GM21447 (cell line): ENCODE results near the gene SEC16A.

Experiments used
- ATAC-seq: cut with Tn5 transposase; IDR thresholded peaks from one replicate; pipeline ENCODE4 v1.9.1; 2021; ENCODE audit not compliant: unreplicated experiment

SEC16A gene

DNA sequence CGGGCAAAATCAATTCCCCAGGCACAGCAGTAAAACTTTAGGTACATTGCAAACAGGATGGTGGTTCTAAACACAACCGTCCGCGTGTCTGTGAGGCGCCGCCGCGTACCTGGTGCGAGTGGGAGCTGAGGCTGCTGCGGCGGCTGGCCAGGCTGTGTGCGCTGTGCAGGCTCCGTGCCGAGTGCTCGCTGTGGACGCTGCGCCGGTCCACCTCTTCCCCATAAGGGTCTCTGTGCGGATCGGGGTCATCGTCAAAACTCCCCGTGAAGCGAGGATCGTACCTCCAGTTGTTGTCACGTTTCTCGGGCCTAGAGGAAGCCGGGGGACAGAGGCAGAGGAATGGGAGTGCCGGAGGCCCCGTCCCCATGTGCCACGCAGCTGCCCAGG lies 16.7 kb downstream of the SEC16A start:
- no peak for ATAC-seq

DNA sequence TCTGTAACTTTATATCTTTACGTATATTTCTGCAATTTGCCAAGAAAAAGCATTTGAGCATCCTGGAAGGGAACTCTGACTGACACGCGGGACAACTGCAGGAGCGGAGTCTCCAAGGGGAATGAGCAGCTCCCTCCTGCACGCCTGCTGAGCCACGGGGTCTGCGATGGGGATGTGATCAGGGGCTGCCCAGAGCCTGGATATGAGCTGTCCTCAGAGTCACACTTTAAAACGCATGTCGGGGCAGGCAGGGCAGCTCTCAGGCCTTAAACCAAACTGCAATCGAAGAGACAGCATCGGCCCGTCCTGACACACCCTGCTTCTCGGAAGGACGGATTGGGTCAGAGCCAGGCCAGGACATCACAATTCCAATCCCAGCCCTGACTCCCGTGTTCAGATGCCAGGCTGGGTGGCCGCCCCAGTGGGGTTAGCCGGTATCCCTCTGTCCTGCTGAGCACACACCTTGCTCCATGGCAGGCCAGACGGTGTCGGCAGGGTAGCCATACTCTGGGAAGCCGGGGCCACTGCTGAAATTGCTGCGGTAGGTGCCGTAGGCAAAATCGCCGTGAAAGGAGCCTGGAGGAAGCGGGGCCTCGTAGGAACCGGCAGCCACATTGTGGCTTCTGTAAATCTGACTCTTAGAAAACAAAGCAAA lies 17.2 kb downstream of the SEC16A start:
- no peak for ATAC-seq

DNA sequence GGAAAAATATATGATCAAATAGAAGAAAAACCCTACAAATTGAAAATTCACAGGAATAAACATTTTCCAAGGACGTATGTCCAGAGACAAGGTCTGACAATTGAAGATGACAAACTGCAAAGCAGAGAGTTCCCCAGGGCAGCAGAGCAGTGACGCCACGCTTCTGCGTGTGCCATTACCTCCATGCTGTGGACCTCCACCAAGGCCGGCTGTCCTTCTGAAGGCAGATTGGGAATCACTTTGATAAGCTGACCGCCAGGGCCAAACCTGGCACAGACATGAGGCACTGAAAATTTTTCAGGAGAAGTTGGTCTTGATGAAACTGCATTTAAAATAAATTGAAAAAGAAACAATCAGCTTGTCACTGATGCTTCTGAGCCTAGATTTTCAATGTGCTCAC lies 18.6 kb downstream of the SEC16A start:
- no peak for ATAC-seq

DNA sequence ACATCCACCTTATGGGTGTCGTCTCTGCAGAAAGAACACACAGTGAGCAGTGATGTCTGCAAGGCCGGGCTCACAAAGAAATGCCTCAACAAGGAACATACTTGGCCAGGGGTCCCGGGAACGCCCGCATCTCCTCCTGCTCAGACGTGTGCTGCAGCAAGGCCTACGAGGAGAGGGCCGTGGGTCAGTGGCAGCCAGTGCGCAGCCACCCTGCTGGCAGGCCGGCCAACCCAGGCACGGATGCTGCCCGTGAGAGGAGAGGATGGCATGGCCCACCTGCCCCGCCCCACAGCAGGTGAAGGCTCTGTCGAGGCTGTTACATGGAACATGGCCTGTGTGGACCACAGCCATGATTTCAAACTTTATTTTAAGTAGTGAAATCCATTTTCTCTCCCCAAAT lies 19.3 kb downstream of the SEC16A start:
- ATAC-seq, result no peak

DNA sequence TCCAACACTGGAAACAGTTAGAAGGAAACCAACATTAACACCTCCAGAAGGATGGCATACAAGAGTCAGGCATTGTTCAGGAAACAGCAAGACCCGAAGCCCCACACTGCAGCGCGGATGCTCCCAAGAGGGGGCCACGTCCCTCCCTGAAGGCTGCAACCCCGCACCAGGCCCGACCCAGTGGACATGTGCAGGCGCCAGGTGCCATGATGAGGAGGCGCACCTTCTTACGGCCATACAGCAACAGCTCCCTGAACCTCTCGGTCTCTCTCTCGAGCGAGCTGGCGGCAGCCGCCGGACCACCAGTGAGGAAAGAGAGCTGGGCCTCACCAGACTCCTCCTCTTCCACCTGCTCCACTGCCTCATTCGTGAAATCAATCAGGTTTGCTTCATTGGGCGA lies 20.2 kb downstream of the SEC16A start:
- no peak for ATAC-seq

DNA sequence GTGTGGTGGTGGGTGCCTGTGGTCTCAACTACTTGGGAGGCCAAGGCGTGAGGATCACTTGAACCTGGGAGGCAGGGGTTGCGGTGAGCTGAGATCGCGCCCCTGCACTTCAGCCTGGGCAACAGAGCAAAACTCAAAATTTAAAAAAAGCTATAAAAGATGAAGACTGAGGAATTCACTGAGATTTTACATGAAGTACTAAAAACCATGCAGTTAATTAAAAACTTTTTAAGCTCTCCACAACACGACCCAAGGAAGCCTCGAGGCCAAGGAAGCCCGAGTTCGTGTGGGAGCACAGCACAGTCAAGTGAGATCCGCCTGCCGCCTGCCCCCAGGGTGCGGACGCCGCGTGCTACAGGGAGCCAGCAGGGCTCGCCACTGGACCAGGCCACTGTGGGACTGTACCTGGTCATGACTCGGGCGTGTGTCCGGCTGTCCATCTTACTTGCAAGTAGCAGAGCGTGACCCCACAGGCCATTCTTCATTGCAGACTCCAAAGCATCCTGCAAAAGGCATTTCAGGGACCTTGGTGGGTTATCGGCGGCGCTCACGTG lies 22.0 kb downstream of the SEC16A start:
- ATAC-seq, result no peak

DNA sequence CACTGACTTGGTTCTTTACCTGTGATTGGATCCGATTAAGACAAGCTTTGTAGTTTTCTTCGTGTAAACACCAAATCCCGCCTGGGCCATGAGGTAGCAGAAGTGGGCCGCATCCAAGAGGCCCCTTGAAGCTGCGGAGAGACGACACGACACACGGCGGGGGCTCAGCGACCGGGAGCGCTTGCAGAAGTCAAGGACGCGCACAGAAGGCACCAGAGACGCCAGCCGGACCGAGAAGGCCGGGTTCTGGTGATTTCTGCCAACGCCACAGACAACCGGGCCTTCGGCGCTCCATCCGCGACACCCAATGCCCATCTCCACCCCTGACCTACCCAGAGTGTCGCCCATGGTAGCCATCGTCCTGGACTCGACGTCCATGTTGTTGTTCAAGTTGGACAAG lies 23.4 kb downstream of the SEC16A start:
- no peak for ATAC-seq

DNA sequence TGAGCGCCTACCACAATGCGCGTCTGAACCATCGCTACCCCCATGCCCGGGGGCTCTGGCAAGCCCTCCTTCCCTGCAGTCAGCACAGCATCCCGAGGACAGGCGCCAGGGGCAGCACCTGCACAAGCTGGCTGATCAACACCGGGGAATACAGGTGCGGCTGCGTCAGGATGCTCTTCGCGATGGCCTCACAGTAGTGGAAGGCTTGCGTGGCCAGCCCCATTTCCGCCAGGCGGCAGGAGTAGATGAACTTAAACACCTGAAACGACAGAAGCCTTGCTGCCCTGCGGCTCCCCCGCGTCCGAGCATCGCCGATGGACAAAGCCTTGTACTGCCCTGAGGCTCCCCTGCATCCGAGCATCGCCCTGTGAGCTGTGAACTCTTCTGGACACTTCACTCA lies 25.5 kb downstream of the SEC16A start:
- no peak for ATAC-seq

DNA sequence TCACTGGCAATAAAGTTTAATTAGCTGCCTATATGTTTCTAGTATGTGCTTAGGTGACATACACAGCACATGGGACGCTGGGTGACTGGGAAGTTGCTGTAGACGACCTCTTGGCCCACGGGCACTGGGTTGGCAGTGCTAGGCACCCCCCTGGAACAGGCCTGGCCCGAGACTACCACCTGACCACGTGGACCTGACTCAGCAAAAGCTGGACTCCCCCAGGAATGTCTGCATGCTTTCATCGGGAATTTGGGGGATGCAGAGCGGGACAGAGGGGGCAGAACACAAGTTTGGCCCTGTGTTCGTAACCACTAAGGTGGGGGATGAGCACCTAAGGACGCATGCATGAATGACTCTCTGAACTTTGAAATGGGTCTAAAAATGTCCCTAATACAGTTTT lies 26.6 kb downstream of the SEC16A start:
- ATAC-seq, result no peak

DNA sequence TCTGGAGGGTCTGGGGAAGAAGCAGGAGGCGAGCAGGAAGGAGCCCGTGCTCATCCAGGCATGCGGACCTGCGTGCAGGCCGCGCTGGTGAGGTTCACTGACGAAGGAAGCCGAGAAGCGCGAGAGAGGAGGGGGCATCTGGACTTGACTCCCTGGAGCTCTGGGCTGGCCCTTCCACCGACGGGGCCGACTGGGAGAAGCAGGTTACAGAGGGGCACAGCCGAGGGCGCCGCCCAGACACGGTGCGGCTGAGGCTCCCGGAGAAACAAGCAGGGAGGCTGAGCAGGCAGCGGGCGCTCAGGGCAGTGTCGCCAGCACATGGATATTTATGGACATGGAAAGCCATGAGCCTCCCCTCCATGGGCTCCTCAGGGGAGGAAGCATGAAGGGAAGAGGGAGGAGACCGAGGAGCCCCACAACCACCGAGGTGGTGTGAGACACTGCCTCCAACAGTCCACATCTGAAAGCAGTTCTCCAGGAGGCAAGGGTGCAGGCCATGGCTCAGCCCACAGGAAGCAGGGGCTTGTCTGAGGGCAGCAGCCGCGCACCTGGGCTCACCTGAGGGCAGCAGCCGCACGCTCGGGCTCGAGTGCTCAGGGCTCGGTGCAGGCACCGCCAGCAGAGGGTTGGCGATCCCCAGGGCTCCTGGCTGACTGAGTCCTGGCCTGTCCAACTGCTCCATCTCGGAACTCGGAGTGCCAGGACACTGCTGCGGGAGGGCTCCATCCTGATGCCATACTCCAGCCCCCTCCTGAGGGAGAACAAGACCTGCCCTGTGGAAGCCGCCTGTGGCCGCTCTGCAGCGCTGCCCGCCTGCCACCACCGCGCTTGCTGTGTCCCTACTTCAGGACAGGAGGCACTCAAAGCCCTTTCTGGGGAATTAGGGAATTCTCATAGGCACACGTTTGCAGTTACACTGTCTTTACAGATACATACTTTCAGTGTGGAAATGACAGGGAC lies 27.5 kb downstream of the SEC16A start:
- ATAC-seq, result no peak

DNA sequence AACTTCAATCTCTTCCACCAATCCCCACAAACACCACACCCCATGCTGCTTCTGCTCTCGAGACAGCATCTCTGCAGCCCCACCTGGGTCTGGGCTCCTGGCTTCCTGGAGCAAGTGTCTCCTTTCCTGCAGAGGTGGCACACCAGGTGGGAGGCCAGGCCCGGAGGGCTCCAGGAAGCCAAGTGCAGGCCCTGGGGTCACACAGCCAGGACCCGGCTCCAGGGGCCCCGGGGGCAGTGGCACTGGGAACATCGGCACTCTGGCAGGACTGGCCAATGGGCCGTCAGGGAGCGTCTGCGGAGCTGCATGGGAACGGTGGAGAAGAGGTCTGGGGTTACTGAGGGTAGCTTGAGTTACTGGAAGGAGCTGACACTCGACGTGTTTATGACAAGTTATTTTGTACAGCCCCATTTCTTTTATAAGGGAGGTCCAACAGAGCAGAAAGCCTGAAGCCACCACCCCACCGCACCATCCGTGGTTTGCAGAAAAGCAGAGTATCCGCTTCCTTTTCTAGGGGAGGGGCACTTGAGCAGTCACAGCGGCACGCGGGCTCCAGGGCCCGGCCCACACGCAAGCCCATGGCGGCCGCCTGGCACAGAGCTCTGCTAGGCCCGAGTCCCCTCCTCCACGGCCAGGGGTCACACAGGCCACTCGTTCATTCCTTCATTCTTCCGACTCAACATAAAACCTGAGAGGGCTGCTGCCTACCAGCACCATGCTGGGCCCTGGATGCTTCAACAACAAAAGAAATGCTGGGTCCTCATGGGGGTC lies 28.6 kb downstream of the SEC16A start:
- no peak for ATAC-seq

DNA sequence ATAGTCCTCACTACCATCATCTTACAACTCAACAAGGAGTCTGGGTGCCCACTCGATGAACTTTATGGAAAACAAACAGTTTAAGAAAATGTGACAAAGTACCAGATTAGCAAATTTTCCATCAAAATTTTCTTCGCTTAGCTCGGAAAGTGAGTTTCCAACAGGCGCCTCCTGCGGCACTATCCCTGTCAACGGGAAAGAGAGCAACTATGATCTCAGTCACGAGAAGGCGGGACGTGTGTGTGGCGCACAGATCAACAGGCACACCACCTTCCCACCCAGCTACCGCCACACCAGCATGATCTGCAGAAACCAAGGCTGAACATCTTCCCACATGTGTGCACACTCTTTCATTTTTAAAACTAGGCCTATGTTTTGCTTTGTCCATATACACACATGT lies 29.5 kb downstream of the SEC16A start:
- no peak for ATAC-seq

DNA sequence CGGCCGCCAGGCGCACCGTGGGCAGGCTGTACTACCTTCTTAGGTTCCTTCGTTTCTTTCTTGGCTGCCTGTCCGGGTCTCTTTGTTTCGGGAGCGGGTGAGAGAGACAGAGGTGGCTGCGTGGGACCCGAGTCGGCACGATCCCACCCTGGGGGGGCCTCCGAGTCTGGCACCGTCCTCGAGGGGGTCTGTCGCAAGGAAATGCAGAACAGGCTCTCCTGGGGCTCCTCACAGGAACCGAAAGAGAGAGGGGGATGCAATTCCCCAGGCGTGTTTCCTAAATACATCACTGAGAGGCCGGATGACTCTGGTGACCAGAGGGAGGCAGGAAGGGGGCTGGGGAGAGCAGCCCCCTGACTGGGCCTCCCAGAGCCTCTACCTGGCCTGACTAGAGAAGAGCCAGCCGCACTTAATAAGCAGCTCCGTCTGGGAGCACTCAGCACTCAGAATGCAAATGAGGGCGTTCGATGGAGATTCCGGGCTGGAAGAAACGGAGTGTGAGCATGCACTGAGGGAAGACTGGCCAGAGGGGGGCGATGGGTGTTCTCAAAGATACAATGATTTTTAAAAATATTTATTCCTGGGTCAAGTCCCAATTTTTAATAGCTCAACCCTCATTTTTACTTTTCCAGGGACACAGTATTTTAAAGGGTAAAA lies 31.5 kb downstream of the SEC16A start:
- ATAC-seq, result no peak

DNA sequence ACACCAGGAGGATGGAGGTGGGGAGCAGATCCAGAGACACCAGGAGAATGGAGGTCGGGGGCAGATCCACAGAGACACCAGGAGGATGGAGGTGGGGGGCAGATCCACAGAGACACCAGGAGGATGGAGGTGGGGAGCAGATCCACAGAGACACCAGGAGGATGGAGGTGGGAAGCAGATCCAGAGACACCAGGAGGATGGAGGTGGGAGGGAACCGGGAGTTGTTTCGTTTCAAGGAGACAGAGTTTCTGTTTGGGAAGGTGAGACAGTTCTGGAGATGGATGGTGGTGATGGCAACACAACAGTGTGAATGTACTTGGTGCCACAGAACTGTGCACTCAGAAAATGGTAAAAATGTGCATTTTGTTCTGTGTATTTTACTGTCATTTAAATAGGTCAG lies 34.2 kb downstream of the SEC16A start:
- no peak for ATAC-seq

DNA sequence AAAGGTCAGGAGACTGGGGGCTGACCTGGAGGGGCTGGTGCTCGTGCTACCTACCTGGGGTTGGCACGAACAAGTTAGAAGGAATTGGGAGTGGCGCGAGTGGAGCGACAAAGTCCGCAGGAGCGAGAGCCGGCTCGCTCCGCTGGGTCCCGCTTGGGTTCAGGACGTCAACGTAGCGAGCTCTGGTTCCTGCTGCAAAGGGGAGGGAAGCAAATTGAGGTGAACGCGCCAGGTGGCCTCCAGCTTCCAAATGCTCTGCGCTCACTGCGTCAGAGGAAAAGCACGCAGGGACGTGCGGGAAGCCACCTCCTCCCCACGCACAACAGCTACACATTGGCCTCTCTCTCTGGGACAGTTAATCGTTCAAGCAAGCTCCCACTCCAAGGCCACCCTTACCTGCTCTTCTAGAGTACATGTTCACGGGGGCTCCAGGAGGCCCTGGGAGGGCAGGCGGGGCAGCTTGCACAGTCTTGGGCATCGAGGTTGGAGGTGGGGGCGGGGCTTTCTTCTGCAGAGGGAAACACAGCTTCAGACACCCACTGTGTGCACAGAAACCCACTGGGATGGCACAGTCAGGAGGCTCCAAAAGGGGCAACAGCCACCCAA lies 35.6 kb downstream of the SEC16A start:
- no peak for ATAC-seq

DNA sequence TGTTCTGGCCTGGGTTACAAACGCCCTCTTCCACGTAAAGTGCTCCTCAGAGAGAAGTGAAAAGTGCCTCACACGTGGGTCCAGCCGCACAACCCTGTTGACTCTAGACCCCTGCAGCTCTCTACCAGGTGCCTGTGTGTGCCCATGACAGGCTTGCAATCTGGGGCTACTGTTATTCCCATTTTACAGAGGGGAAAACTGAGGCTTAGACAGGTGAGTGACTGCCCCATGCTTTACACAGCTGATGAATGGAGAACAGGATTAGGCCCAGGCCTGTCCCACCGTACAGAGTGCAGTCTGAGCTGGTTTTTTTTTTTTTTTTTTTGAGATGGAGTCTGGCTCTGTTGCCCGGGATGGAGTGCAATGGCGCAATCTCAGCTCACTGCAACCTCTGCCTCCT lies 37.0 kb downstream of the SEC16A start:
- ATAC-seq, result no peak

DNA sequence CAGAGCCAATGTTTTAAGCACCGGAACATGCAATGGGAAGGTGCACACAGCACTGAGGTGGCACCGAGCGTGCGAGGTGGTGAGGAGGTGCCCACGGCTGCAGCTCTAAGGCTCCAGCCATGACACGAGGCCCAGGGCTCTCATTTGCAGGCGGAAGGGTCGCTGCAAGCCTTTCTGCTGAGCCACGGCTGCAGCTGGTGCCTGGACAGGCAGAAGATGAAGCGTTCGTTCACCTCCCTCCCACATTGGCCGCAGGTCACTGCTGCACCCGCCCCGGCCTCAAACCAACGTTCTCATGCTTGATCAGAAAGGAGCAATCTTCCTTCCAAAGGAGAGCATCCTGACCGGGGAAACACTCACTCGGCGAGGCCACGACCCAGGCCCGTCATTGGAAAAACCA lies 38.7 kb downstream of the SEC16A start:
- no peak for ATAC-seq

DNA sequence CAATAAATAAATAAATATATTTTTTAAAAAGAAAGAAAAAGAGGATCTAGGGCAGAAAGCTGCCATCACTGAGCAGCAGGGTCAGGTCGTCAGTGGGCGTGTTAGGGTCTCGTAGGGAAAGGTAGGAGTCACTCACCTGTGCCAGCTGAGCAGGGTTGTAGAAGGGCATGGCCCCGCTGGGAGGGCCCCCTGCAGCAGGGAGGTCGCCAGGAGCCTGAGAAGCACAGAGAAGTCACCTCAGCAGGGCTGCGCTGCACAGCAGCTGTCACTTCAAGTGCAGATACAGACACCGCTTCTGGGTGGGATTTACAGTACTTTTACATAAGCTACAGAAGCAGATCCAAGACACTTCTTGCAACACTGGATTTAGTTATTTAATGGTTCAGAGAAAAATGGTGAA lies 39.2 kb downstream of the SEC16A start:
- ATAC-seq, result no peak

DNA sequence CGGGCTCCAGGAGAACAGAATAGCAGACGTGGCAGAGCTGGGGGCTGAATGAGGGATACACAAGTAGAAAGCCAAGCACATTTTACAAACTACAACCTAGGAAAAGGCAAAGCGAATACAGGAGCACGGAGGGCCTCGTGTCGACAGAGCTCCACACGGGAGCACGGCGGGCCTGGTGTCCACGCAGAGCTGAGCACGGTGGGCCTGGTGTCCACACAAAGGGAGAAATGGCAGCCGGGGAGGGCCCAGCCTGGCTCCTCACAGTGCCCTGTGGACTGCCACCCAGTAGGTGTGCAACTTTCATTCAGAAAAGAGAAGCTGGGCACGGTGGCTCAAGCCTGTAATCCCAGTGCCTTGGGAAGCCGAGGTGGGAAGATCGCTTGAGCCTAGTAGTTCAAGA lies 39.8 kb downstream of the SEC16A start:
- no peak for ATAC-seq

DNA sequence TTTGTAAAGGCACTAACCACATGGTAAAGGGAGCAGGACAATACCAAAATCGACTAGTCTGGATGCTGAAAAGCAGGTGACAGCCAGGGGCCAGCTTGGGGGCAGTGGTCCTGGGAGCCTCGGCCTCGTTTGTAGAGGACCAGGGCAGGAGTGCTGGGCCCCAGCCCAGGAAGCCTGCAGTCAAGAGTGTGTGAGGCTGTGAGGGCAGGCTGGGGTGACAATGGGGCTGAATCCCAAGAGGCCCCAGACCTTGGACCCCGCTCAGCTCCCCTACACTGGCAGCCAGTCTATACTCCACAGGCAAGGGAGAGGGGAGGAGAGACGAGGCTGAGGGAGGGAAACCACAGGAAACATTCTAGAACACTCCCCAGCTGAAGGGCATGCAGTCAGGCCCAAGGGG lies 40.6 kb downstream of the SEC16A start:
- ATAC-seq, result no peak
